Measurements from ENCODE around the gene CHODL.

CHODL gene, protein sequence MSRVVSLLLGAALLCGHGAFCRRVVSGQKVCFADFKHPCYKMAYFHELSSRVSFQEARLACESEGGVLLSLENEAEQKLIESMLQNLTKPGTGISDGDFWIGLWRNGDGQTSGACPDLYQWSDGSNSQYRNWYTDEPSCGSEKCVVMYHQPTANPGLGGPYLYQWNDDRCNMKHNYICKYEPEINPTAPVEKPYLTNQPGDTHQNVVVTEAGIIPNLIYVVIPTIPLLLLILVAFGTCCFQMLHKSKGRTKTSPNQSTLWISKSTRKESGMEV

DNA sequence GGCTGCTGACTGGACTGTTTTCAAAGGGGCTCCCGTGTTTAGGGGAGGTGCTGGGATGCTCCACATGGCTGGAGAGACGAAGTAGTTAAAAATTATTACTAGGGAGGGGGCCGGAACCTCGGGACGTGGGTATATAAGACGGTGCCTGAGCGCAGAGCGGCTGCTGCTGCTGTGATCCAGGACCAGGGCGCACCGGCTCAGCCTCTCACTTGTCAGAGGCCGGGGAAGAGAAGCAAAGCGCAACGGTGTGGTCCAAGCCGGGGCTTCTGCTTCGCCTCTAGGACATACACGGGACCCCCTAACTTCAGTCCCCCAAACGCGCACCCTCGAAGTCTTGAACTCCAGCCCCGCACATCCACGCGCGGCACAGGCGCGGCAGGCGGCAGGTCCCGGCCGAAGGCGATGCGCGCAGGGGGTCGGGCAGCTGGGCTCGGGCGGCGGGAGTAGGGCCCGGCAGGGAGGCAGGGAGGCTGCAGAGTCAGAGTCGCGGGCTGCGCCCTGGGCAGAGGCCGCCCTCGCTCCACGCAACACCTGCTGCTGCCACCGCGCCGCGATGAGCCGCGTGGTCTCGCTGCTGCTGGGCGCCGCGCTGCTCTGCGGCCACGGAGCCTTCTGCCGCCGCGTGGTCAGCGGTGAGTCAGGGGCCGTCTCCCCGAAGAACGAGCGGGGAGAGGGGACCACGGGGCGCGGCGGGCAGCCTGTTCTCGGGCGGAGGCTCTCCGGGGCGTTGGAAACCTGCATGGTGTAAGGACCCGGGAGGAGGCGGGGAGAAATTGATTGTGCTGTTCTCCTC lies at the start of gene CHODL:
Gene CHODL, plus strand, starts transcription at position 163 of the 793 bp plus-strand sequence. Its CDS starts 391 bp downstream, at position 554.
- no peak for DNase-seq

DNA sequence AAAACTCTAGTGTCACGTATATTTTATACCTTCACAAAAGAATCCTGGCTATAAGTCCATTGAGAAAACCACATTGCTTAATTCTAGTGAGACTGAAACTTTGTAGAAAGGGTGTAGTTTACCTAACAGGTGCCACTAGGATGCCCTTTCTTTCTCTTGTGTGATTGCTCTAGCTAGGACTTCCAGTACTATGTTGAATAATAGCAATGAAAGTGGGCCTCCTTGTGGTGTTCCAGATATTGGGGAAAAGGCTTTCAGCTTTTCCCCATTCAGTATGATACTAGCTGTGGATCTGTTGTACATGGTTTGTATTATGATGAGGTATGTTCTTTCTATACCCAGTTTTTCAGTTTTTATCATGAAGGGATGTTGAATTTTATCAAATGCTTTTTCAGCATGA lies 39.7 kb upstream of the CHODL start:
- DNase-seq: no peak

DNA sequence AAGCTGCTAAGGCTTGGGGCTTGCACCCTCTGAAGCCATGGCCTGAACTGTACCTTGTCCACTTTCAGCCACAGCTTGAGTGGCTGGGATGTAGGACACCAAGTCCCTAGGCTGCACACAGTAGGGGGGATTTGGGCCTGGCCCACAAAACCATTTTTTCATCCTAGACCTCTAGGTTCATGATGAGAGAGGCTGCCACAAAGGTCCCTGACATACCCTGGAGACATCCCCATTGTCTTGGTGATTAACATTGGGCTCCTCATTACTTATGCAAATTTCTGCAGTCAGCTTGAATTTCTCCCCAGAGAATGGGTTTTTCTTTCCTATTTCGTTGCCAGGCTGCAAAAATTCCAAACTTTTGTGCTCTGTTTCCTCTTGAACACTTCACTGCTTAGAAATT lies 26.3 kb upstream of the CHODL start:
- no peak for DNase-seq

DNA sequence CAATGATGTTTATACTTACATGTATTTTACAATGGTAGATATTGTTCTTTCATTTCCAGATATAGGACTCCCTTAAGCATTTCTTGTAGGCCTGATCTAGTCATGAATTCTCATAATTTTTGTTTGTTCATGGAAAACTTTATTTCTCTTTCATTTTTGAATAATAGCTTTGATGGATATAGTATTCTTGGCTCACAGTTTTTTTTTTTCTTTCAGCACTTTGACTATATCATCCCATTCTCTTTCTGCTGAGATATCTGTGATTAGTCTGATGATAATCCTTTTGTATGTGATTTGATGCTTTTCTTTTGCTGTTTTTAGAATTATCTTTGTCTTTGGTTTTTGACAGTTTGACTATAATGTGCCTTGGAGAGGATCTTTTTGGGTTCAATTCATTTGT lies 24.1 kb upstream of the CHODL start:
- DNase-seq: no peak

DNA sequence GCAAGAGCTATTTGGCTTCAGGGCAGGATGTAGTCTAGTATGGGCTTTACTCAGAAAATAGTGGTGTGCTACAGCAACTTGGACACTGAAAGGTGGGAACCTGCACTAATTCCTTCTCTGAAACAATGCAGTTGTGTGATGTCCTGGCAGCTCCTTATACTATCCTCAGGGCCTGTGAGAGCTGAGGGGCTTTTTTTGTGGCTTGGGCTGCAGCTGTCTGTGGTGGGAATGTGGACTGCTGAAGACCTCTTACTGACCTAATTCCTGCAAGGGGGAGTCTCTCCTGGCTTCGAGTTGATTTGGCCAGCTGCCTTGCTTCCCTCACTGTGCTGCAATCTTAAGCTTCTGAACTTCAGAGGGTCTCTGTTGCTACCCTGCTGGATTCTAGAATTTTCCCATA lies 22.3 kb upstream of the CHODL start:
- no peak for DNase-seq

DNA sequence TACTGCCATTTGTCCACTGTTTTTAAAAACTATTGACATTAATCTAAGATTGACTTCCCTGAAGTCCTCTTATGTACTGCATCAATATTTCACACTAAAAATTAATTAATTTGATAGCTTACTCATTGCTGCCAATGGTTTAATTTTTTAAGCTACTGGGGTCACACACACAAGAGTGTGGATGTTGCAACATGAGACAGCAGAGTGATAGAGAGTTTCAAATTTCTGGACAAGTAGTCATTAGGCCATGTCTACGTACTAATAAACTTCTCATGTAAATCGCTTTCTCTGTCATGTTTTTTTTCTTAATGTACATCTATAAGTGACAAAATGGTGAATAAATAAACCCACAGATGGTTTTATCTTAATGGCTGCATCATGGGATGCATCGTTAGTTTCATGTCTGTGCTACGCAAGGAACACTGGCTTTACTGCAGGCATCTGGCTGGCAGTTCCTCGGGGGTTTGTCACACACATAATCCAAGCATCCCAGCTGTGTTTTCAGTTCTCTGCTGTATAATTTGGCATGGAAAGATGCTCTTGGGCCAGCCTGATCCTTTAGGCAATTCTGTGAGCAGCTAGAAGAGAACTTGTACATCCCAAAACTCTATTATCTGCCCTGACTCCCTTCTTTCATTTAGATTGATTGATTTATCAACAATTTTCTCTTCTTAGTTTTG lies 16.4 kb upstream of the CHODL start:
- no peak for DNase-seq

DNA sequence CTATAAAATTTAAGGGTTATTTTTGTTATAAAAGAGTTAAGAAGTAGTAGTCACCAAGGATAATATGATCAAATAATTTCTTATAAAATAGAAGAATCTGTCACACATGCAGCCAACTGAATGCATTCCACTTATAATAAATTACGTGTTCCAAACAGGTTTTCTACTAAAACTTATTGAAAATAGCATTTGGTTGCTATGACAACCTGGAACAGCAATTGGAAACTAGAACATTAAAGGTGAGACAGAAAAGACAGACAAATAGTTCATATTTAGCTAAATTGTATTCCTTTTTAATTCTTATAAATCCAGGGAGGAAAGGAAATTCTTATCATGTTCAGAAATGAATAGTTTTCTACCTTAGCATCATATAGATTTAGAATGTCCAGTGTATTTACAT lies 9.1 kb upstream of the CHODL start:
- DNase-seq: no peak

DNA sequence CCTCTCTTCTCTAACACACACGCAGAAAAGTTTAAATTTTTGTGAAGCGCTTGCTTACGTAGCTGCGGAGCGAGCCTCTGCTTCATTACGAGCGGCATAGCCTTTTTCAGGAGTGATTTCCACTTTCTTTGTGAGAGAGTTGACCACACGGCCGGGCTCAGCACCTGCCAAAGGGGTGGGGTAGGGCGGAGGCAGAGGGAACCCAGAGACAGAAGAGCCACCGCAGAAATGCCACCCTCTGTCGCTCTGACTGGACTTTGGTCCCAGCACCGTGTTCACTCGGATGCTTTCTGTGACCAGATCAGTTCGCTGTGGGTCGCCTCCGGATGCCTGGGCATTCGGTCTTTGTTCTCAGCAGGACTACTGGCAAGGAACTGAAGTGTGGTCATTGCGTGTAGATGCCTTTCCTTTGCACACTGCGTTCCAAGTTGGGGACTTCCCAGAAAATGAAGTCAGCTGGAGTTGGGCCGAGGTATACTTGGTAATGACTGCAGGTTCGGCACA lies 883 bp downstream of the CHODL start:
- DNase-seq: no peak

DNA sequence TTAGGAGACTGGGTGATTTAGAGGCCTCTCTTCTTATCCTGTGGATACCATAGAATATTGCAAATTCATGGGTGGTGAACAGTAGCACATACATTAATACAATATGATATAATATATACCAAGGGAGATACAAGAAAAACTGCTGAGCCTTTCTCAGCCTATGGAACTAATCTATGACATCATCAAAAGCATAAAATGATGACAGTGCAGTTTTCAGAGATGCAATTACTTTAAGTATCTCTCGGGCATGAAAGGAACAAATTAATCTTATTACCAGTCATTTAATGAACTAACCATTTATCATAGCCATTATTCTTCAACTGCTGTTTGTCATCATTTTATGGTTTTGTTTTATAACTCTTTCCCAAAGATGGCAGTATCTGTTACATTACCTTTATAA lies 3.5 kb downstream of the CHODL start:
- no peak for DNase-seq

DNA sequence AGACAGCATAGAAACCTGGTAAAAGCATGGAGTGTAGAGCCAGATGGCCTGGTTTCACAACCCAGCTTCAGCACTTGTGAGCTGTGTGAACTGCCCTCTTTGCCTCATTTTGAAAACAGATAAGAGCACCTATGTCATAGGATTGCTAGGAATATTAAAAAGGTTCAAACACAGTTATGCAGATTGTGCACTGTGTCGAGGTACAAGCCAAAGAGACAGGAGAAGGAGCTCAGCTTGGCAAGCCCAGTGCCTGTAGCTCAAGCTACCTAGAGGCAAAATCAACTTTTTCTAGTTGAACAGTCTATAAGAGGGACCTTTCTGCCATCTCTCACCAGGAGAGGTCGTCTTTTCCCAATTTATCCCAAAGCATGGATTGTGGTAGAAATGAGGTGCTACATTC lies 5.0 kb downstream of the CHODL start:
- no peak for DNase-seq

DNA sequence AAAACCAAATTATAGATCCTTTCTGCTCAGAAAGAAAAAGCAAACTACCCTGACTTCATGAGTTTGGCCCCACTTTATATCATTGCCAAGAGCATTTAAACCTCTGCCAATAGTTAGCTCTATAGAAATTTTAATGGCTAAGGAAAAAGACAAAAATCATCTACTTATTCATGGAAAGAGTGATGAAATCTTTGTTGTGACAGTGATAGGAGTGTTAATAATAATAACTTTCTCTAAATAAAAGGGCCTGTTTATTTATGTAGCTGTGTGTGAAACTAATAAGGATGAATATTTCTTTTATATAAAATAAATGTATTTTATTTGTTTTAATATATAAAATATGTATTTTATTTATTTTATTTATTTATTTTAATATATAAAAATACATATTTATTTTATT lies 6.4 kb downstream of the CHODL start:
- DNase-seq: no peak

DNA sequence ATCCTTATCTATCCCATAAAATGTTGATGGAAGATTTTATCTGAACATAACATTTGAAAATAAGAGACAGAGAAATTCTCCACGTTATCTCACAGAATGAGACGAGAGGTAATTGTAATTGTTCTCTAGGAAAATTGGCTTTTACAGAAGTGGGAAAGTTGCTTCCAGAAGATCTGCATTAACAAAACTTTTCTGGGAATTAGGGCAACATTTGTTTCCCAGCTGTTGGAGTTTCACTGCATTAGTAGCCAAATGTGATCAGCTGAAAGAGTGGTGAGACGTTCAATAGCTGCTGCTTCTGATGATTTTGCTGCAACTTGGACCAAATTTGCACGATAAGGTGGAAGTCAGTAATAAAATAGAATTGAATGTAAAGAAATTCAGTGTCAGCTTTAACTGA lies 7.6 kb downstream of the CHODL start:
- no peak for DNase-seq

DNA sequence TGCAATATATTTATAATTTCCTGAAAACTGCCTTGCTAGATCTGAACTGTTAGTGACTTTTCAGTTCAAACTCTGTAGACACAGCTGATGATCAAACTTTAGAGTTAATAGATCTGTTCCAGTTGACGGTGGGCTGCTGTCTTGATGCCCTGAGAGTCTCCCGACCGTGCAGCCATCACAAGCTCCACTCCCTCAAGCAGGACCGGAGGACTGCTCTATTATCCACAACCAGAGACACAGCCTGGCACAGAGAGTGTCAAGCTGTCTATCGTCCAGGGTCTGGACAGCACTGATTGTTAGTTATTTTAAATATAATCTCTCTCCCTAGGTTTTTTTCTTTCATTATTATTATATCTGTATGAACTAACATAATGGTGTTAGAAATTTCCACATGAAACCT lies 8.0 kb downstream of the CHODL start:
- DNase-seq: no peak

DNA sequence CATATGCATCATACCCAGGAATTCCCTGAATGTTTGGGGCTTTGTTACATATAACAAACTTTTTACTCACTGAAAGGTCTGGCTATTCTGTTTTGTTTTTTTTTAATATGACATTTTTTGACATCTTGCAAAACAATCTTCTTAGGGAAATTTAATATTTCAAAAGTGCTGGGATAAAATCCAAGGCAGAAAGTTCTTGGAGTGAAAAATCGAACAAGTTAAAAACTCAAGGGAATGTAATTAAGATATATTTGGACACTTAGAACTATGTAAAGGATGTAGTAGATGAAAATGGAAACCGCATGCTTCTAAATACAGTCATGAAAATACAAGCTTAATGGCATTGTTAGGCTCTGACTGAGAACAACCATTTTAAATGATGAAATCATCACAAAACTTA lies 8.6 kb downstream of the CHODL start:
- no peak for DNase-seq

DNA sequence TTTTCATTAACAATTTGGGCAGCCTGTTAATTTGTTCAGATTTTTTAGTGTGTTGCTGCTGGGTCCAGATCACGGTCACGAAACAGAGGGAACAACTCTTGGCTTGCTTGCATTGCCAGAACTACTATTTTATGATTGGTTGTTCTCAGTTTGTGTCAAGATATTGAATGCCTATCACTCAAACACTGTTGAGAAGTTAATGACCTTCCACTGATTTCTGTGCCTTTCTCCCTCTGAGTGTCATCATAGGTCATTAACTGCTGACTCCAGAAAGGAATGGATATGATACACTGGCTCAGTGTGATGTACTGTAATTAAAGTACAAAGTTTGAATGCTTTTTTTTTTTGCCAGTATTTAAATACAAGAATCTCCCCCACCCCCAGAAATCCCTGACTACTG lies 9.2 kb downstream of the CHODL start:
- no peak for DNase-seq

DNA sequence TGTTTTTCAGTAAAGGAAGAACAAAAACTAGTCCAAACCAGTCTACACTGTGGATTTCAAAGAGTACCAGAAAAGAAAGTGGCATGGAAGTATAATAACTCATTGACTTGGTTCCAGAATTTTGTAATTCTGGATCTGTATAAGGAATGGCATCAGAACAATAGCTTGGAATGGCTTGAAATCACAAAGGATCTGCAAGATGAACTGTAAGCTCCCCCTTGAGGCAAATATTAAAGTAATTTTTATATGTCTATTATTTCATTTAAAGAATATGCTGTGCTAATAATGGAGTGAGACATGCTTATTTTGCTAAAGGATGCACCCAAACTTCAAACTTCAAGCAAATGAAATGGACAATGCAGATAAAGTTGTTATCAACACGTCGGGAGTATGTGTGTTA lies 21.3 kb downstream of the CHODL start:
- no peak for DNase-seq

DNA sequence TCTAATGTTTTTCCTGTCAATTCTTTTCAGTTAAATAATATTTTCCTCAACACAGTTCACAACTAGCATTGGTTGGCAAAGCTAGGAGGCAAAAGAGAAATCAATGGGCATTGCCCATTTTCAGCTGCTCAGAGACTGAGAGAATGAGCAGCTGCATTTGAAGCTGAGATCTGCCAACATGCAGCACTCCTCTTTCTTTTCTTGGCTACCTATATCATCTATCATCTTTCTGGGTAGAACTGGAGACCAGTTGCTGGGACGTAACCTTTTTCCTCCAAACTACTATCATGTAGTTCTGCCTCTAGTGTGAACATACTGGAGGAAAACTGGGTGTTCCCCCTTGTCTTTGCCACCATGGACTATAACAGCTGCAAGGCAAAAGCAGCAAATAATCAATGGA lies 22.9 kb downstream of the CHODL start:
- DNase-seq: no peak

DNA sequence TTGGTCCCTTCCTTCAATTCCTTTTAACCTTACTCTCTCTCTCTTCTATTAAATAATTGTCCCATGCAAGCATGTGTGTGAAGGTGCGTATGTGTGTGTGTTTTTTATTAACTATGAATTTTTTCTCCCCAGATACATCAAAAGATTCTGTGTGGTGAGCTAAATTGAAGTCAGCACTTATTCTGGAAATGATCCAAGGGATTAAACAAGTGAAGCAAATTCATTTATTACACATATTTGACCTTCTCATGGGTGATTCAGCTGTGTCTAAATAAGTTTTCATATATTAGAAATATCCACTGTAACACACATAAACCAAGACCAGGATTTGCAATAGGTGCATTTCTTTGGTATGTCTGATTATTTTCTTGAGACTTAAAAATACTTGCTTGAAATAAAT lies 24.3 kb downstream of the CHODL start:
- no peak for DNase-seq

DNA sequence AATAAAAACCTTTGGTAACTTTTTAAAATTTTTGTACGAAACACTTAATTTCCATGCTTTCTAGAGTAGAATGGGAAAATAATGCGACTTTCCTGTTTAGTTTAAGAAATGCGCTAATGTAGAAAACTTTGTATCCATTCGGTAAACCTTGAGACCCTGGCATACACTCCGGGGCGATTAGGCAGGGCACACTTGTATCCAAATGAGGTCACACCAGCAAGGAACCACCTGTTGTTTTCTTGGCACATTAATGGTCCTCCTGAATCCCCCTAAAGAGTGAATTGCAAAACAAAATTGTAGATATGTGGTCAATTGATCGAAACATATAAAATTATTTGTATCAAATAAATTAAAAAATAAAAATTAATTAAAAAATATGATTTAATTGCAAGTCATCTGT lies 25.2 kb downstream of the CHODL start:
- DNase-seq: no peak

DNA sequence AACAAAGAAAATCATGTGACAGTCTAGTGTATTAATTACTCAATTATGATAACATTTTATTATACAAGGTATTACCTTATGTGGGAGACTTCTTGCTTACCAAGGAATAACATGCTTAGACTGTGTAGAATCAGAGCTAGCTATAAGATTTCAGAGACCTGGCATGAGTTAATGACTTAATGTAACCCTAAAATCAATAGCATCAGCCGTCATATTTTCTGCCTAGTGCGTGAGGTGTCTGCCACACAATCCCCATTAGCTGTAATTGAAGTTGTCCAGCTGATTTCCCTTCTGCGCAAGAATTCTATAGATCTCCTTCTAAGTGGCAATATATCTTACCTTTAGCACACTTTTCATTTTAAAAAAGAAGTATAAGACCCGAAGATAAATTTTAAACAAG lies 28.8 kb downstream of the CHODL start:
- no peak for DNase-seq

DNA sequence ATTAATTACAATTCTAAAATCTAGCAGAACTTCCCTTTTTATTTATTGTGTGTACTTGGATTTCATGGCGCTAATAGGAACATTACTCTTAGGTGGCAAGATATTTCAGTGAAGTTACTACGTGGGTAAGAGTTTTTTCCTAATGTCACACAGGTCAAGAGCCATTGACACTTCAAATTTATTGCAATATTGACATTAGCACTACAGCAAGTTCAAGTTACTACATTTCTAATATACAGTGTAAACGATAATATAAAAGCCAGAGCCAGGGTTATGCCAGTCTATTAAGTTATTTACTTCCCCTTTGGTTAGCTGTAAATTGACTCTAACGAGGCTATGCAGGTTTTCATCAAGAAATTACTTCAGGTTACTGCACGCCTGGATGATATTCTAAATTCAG lies 29.7 kb downstream of the CHODL start:
- DNase-seq: no peak

DNA sequence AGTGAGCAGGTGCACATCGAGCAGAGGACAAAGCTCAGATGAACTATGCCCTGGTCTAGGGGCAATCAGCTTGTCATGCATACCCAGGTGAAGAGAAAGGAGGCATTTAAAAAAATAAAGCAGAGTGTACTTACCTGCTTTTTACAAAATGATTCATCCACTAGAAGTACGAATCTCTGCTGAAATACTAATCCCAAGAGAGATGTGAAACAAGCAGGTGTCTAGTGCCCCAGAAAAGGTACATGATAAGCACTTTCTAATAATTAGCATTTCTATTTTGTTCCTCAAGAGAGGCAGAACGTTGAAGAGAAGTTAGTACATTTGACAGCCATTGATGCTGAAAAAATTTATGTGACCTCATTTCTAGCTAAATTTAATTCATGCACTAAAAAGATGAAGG lies 31.1 kb downstream of the CHODL start:
- no peak for DNase-seq

DNA sequence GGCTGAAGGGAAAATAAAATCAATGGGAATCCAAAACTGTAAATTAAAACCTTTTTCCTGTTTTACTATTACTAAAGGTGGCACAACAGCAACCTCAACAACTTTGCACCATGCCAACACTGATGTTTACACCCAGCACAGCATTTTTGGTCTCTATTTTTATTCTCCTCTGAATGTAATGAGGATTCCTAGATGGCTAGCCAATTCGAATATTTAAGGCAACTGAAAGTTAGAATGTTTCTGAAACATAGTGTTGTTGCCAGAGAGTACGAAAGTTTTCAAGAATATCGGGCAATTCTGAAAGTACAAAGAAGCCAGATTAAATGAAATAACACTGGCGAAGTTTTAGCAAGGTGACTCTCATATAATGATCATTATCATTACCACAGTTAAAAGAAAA lies 40.7 kb downstream of the CHODL start:
- DNase-seq: no peak

DNA sequence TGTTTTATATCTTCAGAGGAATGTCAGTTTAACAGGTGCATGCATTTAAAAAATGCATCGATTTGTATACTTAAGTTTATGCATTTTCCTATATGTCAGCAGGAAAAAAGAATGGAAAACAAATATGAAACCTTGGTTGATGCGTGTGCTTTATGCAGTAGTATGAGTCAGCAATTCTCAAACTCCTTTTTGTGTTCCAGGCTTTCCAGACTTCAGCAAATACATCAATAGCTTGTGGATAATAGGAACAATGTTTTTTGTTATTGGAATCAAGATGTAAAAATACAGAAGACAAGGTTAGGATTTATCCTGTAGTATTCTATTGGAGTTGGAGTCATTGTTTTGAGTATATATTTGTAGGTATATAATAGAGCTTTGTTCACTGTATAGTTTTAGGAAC lies 45.2 kb downstream of the CHODL start:
- DNase-seq: no peak

Measured in activated CD4-positive, alpha-beta T cell treated with anti-CD3 and anti-CD28 coated beads, Interleukin-2, amount 50 U/mL, for 1 hour (primary cell).